Neural crest cell (in vitro differentiated cells): ENCODE measurements around the gene DHFR2. TPM values are rescaled to one million over a fixed set of nuclear protein-coding genes. Genes with fewer than 3 reads are reported as not detected.
A peak's percentile ranks its signal among the peaks of the same experiment; 100 is the strongest.

Source experiments
- DNase-seq: peaks from one replicate; pipeline ENCODE4 v3.0.0; 2021; ENCODE audit warnings: low read depth, mixed read lengths, low spot score
- H3K27ac Mint-ChIP-seq: one replicate; pipeline ENCODE4 v1.8.0; 2021; ENCODE audit warnings: mild to moderate bottlenecking, mixed read lengths; ENCODE audit not compliant: unreplicated experiment
- H3K27me3 Mint-ChIP-seq: 2 replicates; pipeline ENCODE4 v1.8.0; 2021; ENCODE audit warnings: low read depth, mild to moderate bottlenecking, mixed read lengths
- H3K36me3 Mint-ChIP-seq: 2 replicates; pipeline ENCODE4 v1.8.0; 2021; ENCODE audit warnings: low read depth, mild to moderate bottlenecking, mixed read lengths
- H3K4me1 Mint-ChIP-seq: 2 replicates; pipeline ENCODE4 v1.8.0; 2021; ENCODE audit warnings: mixed read lengths
- H3K4me3 Mint-ChIP-seq: one replicate; pipeline ENCODE4 v1.8.0; 2021; ENCODE audit warnings: mild to moderate bottlenecking, mixed read lengths
- H3K9me3 Mint-ChIP-seq: 2 replicates; pipeline ENCODE4 v1.8.0; 2021; ENCODE audit warnings: mixed read lengths
- CTCF ChIP-seq: fragments of 200-600 bp; sonication (generic); conservative IDR thresholded peaks from 2 replicates; pipeline ENCODE4 v1.5.0; 2021; ENCODE audit warnings: antibody characterized with exemption, mild to moderate bottlenecking
- total RNA-seq: library from RNA; stranded (reverse); gene quantifications from 2 replicates; pipeline ENCODE4 v1.2.1, GENCODE V29; 2021

Gene DHFR2
- total RNA-seq, 1 donor from 2014 or later = 5.2 TPM

- H3K9me3 Mint-ChIP-seq = no peaks in the 10 kb centered on the region
- H3K27ac Mint-ChIP-seq = no peak overlapping the region
- no peak for DNase-seq
- no peaks in the 10 kb centered on the region for H3K27me3 Mint-ChIP-seq
- peaks cover 30% of the 10 kb centered on the region for H3K36me3 Mint-ChIP-seq
- no peak overlapping the region for H3K4me3 Mint-ChIP-seq
- peaks cover 12% of the 10 kb centered on the region for H3K4me1 Mint-ChIP-seq
- peak; percentile 78 for TF ChIP-seq CTCF
Observed at GRCh38 chr3:94069194-94069813, 6.6 kb upstream of the DHFR2 start.

- no peak for DNase-seq
- H3K4me3 Mint-ChIP-seq = peak overlapping the region; percentile 22
- H3K27ac Mint-ChIP-seq = no peak overlapping the region
Observed at GRCh38 chr3:94066506-94067500, 4.1 kb upstream of the DHFR2 start.

GRCh38 chr3:94065819-94066480, 3.2 kb upstream of the DHFR2 start:
- H3K9me3 Mint-ChIP-seq = no peaks in the 10 kb centered on the region
- peaks cover 13% of the 10 kb centered on the region for H3K36me3 Mint-ChIP-seq
- TF ChIP-seq CTCF = no peak
- H3K4me3 Mint-ChIP-seq = peak overlapping the region; percentile 12
- no peaks in the 10 kb centered on the region for H3K27me3 Mint-ChIP-seq
- no peak overlapping the region for H3K27ac Mint-ChIP-seq
- DNase-seq = no peak
- peaks cover 33% of the 10 kb centered on the region for H3K4me1 Mint-ChIP-seq

More at GRCh38 chr3:94066506-94067500, 4.1 kb upstream of the DHFR2 start:
- TF ChIP-seq CTCF = no peak
- H3K27me3 Mint-ChIP-seq = no peaks in the 10 kb centered on the region
- H3K4me1 Mint-ChIP-seq = peaks cover 33% of the 10 kb centered on the region
- peaks cover 13% of the 10 kb centered on the region for H3K36me3 Mint-ChIP-seq
- no peaks in the 10 kb centered on the region for H3K9me3 Mint-ChIP-seq

- Mint-ChIP-seq H3K4me1 (peaks cover 33% of the 10 kb centered on the region), H3K9me3 (no peaks in the 10 kb centered on the region), H3K4me3 (peak overlapping the region; percentile 7), H3K27me3 (no peaks in the 10 kb centered on the region), H3K27ac (no peak overlapping the region), H3K36me3 (peaks cover 13% of the 10 kb centered on the region)
- no peak for TF ChIP-seq CTCF
- DNase-seq = no peak
Observed at GRCh38 chr3:94065122-94065521, 2.4 kb upstream of the DHFR2 start.

GRCh38 chr3:94064243-94064860, 1.6 kb upstream of the DHFR2 start:
- TF ChIP-seq CTCF = no peak
- Mint-ChIP-seq H3K4me3 (peak overlapping the region; percentile 97), H3K9me3 (no peaks in the 10 kb centered on the region), H3K27ac (peak overlapping the region; percentile 100), H3K27me3 (no peaks in the 10 kb centered on the region), H3K4me1 (peaks cover 33% of the 10 kb centered on the region), H3K36me3 (peaks cover 13% of the 10 kb centered on the region)
- no peak for DNase-seq
